ENCODE results near the gene ARID1B.

The ARID1B gene

GRCh38 chr6:157073596-157073995 is 296.4 kb downstream of the ARID1B start:
- Histone ChIP-seq H2AFZ (ENCODE audit: low read depth, low read length, severe bottlenecking) (no peak overlapping the region), H3K9me2 (replicated peaks; ENCODE audit: insufficient read depth, low read length) (no peaks in the 10 kb centered on the region), H3K9ac (ENCODE audit: low read length) (no peak overlapping the region), H3K4me2 (ENCODE audit: low read depth, low read length, poor library complexity, severe bottlenecking) (no peak overlapping the region), H3K9me3 (ENCODE audit: insufficient read depth, low read length) (no peaks in the 10 kb centered on the region), H3K79me2 (ENCODE audit: insufficient read depth, low read length) (peaks cover 4% of the 10 kb centered on the region; the same call in 1 of the 2 replicates), H3K4me3 (ENCODE audit: insufficient read depth, low read length, poor library complexity, severe bottlenecking) (no peak overlapping the region), H3K27ac (ENCODE audit: low read depth, low read length) (no peak overlapping the region), H3F3A (ENCODE audit: insufficient read depth) (no peaks in the 10 kb centered on the region; the same call in 1 of the 2 replicates), H3K27me3 (ENCODE audit: low read length) (no peaks in the 10 kb centered on the region), H4K20me1 (ENCODE audit: low read depth, low read length) (no peaks in the 10 kb centered on the region), H3K36me3 (ENCODE audit: low read length) (no peaks in the 10 kb centered on the region)
- TF ChIP-seq EZH2phosphoT487 (conservative IDR thresholded peaks at IDR 0.05; ENCODE audit: low read length) (no peak), CTCF (IDR thresholded peaks at IDR 0.05; ENCODE audit: insufficient read depth, low read length, poor library complexity, severe bottlenecking) (no peak)

- H4K20me1 ChIP-seq (ENCODE audit: low read depth, low read length) = no peaks in the 10 kb centered on the region
- no peaks in the 10 kb centered on the region for H3K9me3 ChIP-seq (ENCODE audit: insufficient read depth, low read length)
- no peak overlapping the region for H3K4me3 ChIP-seq (ENCODE audit: insufficient read depth, low read length, poor library complexity, severe bottlenecking)
- H3F3A ChIP-seq (ENCODE audit: insufficient read depth) = no peaks in the 10 kb centered on the region; the same call in 1 of the 2 replicates
- H3K27me3 ChIP-seq (ENCODE audit: low read length) = no peaks in the 10 kb centered on the region
- no peak overlapping the region for H3K9ac ChIP-seq (ENCODE audit: low read length)
- no peak overlapping the region for H2AFZ ChIP-seq (ENCODE audit: low read depth, low read length, severe bottlenecking)
- no peaks in the 10 kb centered on the region for H3K79me2 ChIP-seq (ENCODE audit: insufficient read depth, low read length)
- no peak overlapping the region for H3K4me2 ChIP-seq (ENCODE audit: low read depth, low read length, poor library complexity, severe bottlenecking)
- no peak overlapping the region for H3K27ac ChIP-seq (ENCODE audit: low read depth, low read length)
- no peaks in the 10 kb centered on the region for H3K36me3 ChIP-seq (ENCODE audit: low read length)
- no peak for TF ChIP-seq EZH2phosphoT487 (conservative IDR thresholded peaks at IDR 0.05; ENCODE audit: low read length)
- no peak for TF ChIP-seq CTCF (IDR thresholded peaks at IDR 0.05; ENCODE audit: insufficient read depth, low read length, poor library complexity, severe bottlenecking)
- no peaks in the 10 kb centered on the region for H3K9me2 ChIP-seq (replicated peaks; ENCODE audit: insufficient read depth, low read length)
These were observed 297.8 kb downstream of the ARID1B start for GRCh38 chr6:157074969-157075368.

GRCh38 chr6:157075549-157076450 is 298.6 kb downstream of the ARID1B start:
- no peaks in the 10 kb centered on the region for H3K36me3 ChIP-seq (ENCODE audit: low read length)

More at GRCh38 chr6:157075549-157076450, 298.6 kb downstream of the ARID1B start:
- H3K9me2 ChIP-seq (replicated peaks; ENCODE audit: insufficient read depth, low read length) = no peaks in the 10 kb centered on the region
- no peaks in the 10 kb centered on the region for H3K9me3 ChIP-seq (ENCODE audit: insufficient read depth, low read length)
- H4K20me1 ChIP-seq (ENCODE audit: low read depth, low read length) = no peaks in the 10 kb centered on the region
- H3K27me3 ChIP-seq (ENCODE audit: low read length) = no peaks in the 10 kb centered on the region
- H3F3A ChIP-seq (ENCODE audit: insufficient read depth) = no peaks in the 10 kb centered on the region
- no peak overlapping the region for H3K27ac ChIP-seq (ENCODE audit: low read depth, low read length)
- no peak overlapping the region for H2AFZ ChIP-seq (ENCODE audit: low read depth, low read length, severe bottlenecking)
- no peaks in the 10 kb centered on the region for H3K79me2 ChIP-seq (ENCODE audit: insufficient read depth, low read length)
- H3K4me3 ChIP-seq (ENCODE audit: insufficient read depth, low read length, poor library complexity, severe bottlenecking) = no peak overlapping the region
- H3K9ac ChIP-seq (ENCODE audit: low read length) = no peak overlapping the region
- no peak for TF ChIP-seq EZH2phosphoT487 (conservative IDR thresholded peaks at IDR 0.05; ENCODE audit: low read length)
- TF ChIP-seq CTCF (IDR thresholded peaks at IDR 0.05; ENCODE audit: insufficient read depth, low read length, poor library complexity, severe bottlenecking) = no peak
- no peak overlapping the region for H3K4me2 ChIP-seq (ENCODE audit: low read depth, low read length, poor library complexity, severe bottlenecking)
